Measurements from ENCODE around the gene SLC36A2. TPM values are rescaled to one million over a fixed set of nuclear protein-coding genes. Genes with fewer than 3 reads are reported as not detected.

Gene SLC36A2
- polyA plus RNA-seq, 4 donors, result 4.9 to 8.8 (median 6.2) TPM

GRCh38 chr5:151285683-151286082, 61.7 kb downstream of the SLC36A2 start:
- DNase-seq (ENCODE audit: low read depth in 4 of 4, low spot score in 3 of 4), result no peak

GRCh38 chr5:151284392-151284967, 62.9 kb downstream of the SLC36A2 start:
- no peak for DNase-seq (ENCODE audit: low read depth in 4 of 4, low spot score in 3 of 4)

GRCh38 chr5:151283120-151283825, 64.1 kb downstream of the SLC36A2 start:
- no peak for DNase-seq (ENCODE audit: low read depth in 4 of 4, low spot score in 3 of 4)

GRCh38 chr5:151281001-151281639, 66.2 kb downstream of the SLC36A2 start:
- DNase-seq (ENCODE audit: low read depth in 4 of 4, low spot score in 3 of 4), result no peak

DNA sequence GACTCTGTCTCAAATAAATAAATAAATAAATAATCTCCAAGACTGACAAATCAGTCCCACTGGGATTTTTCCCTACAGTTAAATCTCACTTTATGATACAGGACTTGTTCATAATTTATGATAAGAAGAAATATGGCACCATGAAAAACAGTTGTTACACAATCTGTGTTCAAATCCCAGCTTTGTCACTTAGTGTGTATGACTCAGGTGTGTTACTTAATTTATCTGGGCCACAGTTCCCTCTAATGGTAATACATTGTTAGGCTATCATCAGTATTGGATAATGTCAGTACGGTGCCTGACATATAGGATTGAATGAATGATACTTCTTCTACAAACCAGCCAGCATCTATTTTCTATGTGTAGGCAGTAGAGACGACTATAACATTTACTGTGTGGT, 66.9 kb downstream of the SLC36A2 start:
- DNase-seq (ENCODE audit: low read depth in 4 of 4, low spot score in 3 of 4), result no peak

DNA sequence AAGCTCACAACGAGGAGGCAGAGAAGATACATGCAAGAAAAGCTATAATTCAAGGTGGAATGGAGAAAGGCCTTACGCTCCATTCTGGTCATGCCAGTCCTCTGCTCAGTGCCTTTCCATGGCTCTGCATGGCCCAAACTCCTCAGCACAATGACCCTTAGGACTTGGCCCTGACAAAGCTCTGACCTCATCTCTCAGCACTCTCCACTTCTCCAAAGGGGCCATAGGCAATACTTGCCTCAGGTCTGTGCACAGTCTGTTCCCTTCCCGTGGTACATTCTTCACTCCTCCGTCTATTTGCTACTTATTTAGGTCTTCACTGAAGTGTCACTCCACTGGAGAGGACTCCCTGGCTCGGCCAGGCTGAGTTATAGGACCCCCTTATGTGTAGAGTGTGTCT, 68.5 kb downstream of the SLC36A2 start:
- DNase-seq (ENCODE audit: low read depth in 4 of 4, low spot score in 3 of 4), result no peak

GRCh38 chr5:151275803-151276202, 71.6 kb downstream of the SLC36A2 start:
- no peak for DNase-seq (ENCODE audit: low read depth in 4 of 4, low spot score in 3 of 4)

- no peak for DNase-seq (ENCODE audit: low read depth in 4 of 4, low spot score in 3 of 4)
These were observed 72.7 kb downstream of the SLC36A2 start for GRCh38 chr5:151274666-151275065.

DNA sequence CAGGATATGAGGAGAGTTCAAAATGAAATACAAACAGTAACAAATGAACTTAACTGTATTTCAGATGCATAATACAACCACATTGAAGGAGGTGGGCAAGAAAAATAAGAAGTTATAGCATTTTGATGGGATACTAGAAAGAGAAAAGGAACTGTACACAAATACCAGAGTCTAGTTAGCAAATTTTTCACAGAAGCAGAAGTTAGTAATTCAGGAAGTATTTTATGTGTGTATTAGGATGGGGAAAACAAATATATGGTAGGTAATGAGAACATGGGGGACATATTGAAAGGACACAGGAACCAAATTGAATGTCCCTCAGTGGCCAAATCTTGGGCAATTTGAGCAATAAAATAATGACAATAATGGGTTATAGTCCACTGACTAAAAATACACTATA, 76.0 kb downstream of the SLC36A2 start:
- DNase-seq (ENCODE audit: low read depth in 4 of 4, low spot score in 3 of 4), result no peak

DNA sequence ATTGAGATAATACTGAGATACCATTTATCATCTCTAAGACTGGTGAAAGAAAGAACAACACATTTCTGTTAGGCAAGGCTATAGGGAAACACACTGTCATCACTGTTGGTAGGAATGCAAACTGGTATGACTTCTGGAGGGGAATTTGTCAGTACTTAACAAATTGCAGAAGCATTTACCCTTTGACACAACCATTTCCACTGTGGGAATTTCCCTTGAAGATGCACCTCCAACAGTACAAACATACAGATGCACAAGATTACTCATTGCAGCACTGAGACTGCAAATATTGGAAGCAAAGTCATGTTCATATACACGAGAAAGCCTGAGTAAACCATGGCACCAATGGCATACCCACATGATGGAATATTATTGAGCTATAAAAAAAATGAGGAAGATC, 76.8 kb downstream of the SLC36A2 start:
- no peak for DNase-seq (ENCODE audit: low read depth in 4 of 4, low spot score in 3 of 4)

DNA sequence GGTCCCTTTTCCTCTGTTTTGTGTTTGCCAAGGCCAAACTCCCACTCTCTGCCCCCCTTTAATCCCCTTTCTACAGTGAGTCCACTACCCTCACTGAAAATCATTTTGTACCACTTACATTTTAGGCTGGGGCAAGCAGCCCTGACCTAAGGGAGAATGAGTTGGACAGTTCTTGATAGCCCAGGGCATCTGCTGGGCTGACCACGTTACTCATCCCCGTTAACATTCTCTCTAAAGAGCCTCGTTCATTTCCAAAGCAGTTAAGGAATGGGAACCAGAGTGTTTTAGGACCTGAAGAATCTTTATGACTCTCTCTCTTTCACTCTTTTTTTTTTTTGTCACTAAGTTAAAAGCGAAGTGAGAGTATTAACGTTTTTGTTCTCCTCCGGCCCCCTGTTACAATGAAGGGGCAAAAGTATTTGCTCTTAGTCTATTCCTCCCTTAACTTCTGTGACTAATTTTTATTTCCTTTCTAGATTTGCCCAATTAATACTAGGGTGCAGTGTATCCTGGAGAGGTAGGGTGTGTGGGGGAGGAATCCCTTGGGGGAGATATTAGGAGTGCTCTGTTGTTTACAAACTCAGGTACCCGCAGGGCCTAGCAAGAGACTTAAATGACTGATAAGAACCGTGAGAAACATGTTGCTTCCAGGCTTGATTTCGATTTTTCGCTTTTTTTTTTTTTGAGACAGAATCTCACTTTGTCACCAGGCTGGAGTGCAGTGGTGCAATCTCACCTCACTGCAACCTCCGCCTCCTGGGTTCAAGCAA, 79.7 kb downstream of the SLC36A2 start:
- no peak for DNase-seq (ENCODE audit: low read depth in 4 of 4, low spot score in 3 of 4)

Other genes starting within 250 kb of the SLC36A2 start
- 100 to 1,000 TPM; 135 to 151 (median 140) TPM for gene ANXA6, start 189.8 kb downstream of the SLC36A2 start, polyA plus RNA-seq (ENCODE audit: insufficient read length in 4 of 4)
- gene CCDC69, start 123.5 kb downstream of the SLC36A2 start, polyA plus RNA-seq (ENCODE audit: insufficient read length in 4 of 4), result 1 to 10 TPM; 4.3 to 8.2 (median 5.1) TPM
- 10 to 100 TPM; 29.5 to 33.3 (median 30.9) TPM for gene GM2A, start 94.4 kb downstream of the SLC36A2 start, polyA plus RNA-seq (ENCODE audit: insufficient read length in 4 of 4)
- gene SLC36A3, start 43.8 kb downstream of the SLC36A2 start, polyA plus RNA-seq (ENCODE audit: insufficient read length in 4 of 4), result under 1 TPM in 1 of 4 donors, not detected in 3; 0.01 TPM
- 1 to 10 TPM; 6.8 to 8.9 (median 7.8) TPM for gene SLC36A1, start 100.0 kb upstream of the SLC36A2 start, polyA plus RNA-seq (ENCODE audit: insufficient read length in 4 of 4)
- 10 to 100 TPM in 1 of 4 donors, 1 to 10 TPM in 3; 5.5 to 10.2 (median 6.9) TPM for gene FAT2, start 243.8 kb upstream of the SLC36A2 start, polyA plus RNA-seq (ENCODE audit: insufficient read length in 4 of 4)

Measured in right renal pelvis (tissue), 4 donors.